HL-60/S4 treated with phorbol 12-myristate 13-acetate at 8.2 ng/mL for 4 days and 3 days (cell line): Measurements from ENCODE around the gene FBH1.
"Not testable (repeated sequence)": the region's sequence is repeated elsewhere in the genome, so short reads cannot be mapped to it uniquely, and the experiment has no call there.

Source experiments
- in situ Hi-C: fragments of 300-500 bp; cut with MboI; formaldehyde crosslinking; loops from 2 replicates; pipeline ENCODE4 v1.15.0; 2022; ENCODE audit warnings: low sequenced_read_pairs

Gene FBH1

GRCh38 chr10:5902511-5903274 is 12.7 kb downstream of the FBH1 start:
- in situ Hi-C loops = no loop called here

- in situ Hi-C loops = no loop called here
Observed at GRCh38 chr10:5903563-5903962, 13.5 kb downstream of the FBH1 start.

GRCh38 chr10:5904227-5904626 is 14.2 kb downstream of the FBH1 start:
- in situ Hi-C loops = no loop called here

GRCh38 chr10:5905854-5906507 is 15.9 kb downstream of the FBH1 start:
- in situ Hi-C loops = no loop called here

GRCh38 chr10:5906651-5907050 is 16.6 kb downstream of the FBH1 start:
- in situ Hi-C loops = no loop called here

- in situ Hi-C loops = not testable (repeated sequence)
Observed at GRCh38 chr10:5908676-5909075, 18.6 kb downstream of the FBH1 start.

- in situ Hi-C loops = no loop called here
Observed at GRCh38 chr10:5910323-5911100, 20.5 kb downstream of the FBH1 start.

GRCh38 chr10:5911670-5912069 is 21.6 kb downstream of the FBH1 start:
- in situ Hi-C loops = no loop called here

- in situ Hi-C loops = no loop called here
Observed at GRCh38 chr10:5913736-5914135, 23.7 kb downstream of the FBH1 start.

GRCh38 chr10:5915451-5915850 is 25.4 kb downstream of the FBH1 start:
- in situ Hi-C loops = no loop called here

- in situ Hi-C loops = no loop called here
Observed at GRCh38 chr10:5917305-5917704, 27.3 kb downstream of the FBH1 start.

GRCh38 chr10:5918763-5919162 is 28.7 kb downstream of the FBH1 start:
- in situ Hi-C loops = no loop called here

- in situ Hi-C loops = no loop called here
Observed at GRCh38 chr10:5919568-5919967, 29.5 kb downstream of the FBH1 start.

- in situ Hi-C loops = no loop called here
Observed at GRCh38 chr10:5921746-5922145, 31.7 kb downstream of the FBH1 start.

- in situ Hi-C loops = no loop called here
Observed at GRCh38 chr10:5924889-5925288, 34.8 kb downstream of the FBH1 start.

GRCh38 chr10:5927306-5927705 is 37.3 kb downstream of the FBH1 start:
- in situ Hi-C loops = no loop called here

- in situ Hi-C loops = no loop called here
Observed at GRCh38 chr10:5929442-5929841, 39.4 kb downstream of the FBH1 start.

- in situ Hi-C loops = no loop called here
Observed at GRCh38 chr10:5930272-5930671, 40.2 kb downstream of the FBH1 start.

- in situ Hi-C loops = no loop called here
Observed at GRCh38 chr10:5932345-5932744, 42.3 kb downstream of the FBH1 start.

- in situ Hi-C loops = no loop called here
Observed at GRCh38 chr10:5933909-5934546, 44.0 kb downstream of the FBH1 start.

GRCh38 chr10:5935628-5936027 is 45.6 kb downstream of the FBH1 start:
- in situ Hi-C loops = no loop called here
